NK-92 (cell line): ENCODE data around the gene INPP5A.
"Not testable (repeated sequence)": the region's sequence is repeated elsewhere in the genome, so short reads cannot be mapped to it uniquely, and the experiment has no call there.

Experiments used
- DNase-seq: peaks from one replicate; lab custom pipeline; 2025; ENCODE audit not compliant: unreplicated experiment; lab: John Stamatoyannopoulos, UW

The INPP5A gene

DNA sequence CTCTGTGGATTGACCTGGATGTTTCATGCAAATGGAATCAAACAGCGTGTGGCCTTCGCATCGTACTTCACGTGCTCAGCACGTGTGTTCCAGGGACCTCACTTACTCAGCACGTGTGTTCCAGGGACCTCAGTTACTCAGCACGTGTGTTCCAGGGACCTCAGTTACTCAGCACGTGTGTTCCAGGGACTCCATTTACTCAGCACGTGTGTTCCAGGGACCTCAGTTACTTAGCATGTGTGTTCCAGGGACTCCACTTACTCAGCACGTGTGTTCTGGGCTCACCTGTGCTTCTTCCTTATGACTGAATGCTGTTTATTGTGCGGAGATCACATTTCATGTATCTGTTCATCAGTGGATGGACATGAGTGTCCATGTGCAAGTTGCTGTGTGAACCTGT is 22.0 kb downstream of the INPP5A start:
- DNase-seq = no peak

DNA sequence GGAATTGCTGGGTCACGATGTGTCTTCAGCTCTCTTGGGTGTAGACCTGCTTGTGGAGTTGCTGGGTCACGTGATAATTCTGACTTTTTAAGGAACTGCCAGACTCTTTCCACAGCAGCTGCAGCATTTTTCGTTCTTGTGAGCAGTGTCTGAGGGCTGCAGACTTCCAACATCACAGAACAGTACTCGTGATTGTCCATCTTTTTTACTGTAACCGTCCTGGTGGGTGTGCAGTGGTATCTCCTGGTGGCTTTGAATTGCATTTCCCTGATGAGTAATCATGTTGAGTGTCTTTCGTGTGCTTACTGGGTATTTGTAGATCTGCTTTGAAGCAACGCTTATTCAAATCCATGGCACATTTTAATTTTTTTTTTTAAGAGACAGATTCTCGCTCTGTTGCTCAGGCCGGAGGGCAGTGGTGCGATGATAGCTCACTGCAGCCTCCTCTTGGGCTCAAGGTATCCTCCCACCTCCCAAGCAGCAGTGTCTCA is 22.7 kb downstream of the INPP5A start:
- DNase-seq = no peak

DNA sequence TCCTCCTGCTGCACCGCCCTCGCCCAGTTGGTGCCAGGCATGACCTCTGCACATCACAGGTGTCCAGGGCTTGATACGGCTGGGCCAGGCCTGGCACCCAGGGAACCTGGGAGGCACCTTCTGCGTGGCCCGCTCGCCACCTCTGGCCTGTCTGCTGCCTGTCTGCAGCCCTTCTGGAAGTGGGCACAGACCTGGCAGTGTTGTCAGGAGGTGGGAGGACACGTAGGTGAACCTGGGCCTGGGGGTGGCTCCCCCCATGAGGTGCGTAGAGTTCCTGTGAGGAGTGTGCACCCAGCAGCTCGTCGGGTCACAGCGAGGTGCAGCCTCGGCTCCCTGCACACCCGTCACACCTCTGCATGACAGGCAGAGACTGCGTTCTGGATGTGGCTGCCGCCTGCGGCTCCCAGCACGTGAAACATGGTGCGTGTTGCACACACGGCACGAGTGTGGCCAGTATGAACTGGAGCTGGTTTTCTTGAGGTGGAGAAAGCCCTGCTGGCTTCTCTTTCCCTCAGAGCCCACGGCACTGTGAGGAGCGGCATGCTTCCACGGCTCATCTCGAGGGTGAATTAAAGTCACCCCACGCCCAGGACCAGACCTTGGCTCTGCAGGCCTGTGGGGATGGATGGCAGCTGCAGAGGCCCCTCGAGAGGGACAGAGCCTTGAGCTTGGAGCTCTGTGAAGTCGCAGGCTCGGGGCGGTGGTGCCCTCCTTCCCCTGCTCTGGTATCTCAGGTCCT is 24.8 kb downstream of the INPP5A start:
- DNase-seq = no peak

DNA sequence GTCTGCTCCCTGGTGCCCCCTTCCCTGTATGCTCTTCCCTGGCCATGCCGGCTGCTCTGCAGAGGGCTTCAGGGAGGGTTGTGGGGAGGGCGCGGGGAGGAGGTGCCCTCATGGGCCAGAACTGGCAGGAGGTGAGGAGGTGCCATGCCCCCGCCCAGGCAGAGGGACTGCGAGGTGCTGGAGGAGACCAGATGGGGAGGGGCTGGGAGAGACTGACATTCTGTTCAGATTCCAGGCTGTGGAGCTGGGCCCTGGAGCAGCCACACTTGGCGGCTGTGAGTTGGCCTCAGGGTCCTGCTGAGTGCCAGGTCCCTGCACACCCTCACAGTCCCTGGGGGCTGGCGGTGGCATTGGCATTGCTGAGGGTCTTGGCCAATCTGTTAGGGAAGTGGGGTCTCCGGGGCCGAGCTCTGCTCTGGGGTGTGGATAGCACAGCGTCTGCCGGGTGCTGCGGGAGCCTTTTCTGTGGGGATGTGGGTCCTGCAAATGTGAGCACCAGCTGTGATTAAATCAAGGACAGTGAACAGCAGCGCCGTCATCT is 25.4 kb downstream of the INPP5A start:
- no peak for DNase-seq

DNA sequence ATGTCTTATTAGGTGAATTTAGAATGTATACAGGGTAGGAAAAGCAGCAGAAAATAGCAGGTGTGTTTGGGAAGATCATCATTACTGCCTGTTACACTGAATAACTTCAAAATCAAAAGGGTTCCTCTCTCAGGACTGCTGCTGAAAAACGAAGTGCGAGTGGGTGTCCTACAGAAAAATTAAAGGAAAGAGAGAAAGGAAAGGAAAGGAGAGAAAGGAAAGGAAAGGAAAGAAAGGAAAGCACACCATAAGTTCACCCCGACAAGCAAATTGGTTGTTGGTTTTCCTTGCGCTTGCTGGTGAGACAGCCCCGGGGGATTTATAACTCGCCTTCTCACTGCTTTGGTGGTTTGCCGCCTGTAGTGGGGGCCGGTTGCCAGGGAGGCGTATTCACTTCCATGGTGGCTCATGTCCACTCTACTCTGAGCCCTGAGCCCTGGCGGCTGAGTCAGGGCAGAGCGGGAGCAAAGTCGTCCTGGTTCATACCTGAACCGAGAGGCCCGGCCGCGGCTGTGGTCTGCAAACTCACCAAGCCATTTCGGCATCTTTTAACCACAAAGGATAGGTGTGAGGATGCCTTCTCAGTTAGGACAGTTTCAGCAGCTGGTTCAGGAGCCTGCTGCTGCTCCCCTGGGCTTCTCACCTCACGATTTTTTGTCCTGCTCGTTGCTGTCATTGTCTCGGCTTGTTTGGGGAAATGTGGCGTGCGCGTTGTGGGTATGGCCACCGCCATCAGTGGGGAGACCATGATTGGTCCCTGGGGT is 26.1 kb downstream of the INPP5A start:
- no peak for DNase-seq

DNA sequence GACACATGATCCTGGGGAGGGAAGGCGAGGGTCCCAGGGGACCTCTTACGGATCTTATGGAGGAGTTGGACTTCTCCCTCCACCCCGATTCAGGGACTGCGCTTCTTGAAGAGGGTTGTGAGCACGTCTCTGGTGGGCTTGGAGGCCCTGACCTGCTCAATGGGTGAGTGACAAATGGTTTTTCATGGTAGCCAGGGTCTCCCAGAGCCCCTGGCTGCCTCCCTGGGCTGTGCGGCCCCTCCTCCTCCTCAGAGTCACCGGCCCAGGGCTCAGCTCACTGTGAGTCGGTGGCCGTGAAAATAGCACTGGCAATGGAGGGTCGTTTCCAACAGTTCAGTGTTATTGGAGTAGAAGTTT is 26.6 kb downstream of the INPP5A start:
- no peak for DNase-seq

DNA sequence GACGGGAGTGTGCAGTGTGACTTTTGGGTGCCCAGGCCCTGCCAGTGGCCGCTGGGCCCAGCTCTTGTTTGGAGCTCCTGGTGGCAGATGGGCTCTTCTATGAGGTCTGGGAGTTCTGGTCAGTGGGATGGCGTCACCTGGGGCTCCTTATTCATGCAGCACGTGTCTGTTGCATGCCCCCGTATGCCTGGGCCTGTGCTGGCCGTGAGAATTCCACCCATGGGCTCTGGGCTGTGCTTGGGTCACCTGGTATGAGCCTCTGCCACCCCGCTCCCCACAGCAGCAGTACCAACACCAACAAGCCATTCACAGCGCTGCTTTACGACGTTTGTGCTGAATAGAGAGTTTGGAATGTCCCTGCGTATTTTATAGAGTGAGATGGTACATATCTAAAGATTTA is 27.1 kb downstream of the INPP5A start:
- no peak for DNase-seq

DNA sequence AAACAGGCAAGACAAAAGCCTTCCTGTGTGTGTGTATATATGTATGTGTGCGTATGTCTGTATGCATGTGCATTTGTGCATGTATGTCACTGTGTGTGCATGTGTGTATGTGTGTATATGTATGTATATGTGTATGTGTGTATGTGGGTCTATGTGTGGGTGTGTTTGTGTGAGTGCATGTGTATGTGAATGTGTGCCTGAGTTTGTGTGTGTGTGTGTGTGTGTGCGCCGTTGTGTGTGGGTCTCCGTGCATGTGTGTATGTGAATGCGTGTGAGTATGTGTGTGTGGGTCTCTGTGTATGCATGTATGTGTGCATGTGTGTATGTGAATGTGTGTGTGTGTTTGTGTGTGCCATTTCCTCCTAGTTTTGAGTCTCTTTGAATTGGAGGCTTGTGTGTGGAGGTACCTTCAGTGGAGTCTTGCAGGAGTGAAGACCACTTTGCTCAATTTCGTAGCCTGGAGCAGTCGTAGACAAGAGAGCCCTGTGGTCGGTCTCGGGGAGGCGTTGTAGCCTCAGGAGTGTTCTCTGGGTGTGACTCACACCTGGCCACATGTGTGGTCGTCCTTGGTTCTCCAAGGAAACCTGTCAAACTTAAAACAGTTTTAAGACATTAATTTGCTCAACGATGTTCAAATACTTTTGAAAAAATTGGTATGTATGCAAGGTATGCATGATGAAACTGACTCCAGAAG is 28.1 kb downstream of the INPP5A start:
- DNase-seq = no peak

DNA sequence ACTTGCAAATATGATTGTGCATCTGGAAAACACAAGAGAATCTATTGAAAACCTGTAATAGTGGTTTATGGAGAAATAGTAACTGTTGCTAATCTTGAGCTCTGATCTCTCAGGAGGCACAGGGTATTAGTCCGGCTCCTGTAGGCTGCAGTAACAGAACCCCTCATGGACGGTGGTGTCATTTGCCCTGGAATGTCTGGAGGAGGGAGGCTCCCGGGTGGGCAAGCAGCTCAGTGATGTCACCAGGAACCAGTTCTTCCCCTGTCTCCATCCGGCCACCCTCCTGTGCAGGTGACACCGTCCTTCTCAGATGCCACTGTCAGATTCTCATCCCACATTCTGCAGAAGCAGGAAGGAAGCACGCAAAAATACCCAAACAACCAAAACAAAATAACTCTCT is 29.3 kb downstream of the INPP5A start:
- no peak for DNase-seq

DNA sequence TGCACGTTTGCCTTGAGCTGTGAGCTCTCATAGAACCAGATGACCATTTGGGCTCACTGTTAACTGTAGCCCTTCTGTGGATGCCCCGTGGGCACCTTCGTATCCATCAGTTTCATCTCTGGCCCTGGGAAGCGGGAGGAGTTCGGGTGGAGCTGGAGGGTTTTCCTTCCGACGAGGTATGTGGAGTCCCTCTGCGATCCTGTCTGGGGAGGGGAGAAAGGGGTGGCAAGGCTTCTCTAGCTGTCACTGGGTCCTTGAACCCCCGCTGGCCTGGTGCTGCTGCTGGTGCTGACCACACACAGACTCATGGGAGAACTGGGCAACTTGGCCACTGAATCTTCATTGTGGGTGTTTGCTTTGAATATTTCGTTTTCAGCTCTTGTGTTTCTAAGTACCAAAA is 32.7 kb downstream of the INPP5A start:
- DNase-seq = no peak

DNA sequence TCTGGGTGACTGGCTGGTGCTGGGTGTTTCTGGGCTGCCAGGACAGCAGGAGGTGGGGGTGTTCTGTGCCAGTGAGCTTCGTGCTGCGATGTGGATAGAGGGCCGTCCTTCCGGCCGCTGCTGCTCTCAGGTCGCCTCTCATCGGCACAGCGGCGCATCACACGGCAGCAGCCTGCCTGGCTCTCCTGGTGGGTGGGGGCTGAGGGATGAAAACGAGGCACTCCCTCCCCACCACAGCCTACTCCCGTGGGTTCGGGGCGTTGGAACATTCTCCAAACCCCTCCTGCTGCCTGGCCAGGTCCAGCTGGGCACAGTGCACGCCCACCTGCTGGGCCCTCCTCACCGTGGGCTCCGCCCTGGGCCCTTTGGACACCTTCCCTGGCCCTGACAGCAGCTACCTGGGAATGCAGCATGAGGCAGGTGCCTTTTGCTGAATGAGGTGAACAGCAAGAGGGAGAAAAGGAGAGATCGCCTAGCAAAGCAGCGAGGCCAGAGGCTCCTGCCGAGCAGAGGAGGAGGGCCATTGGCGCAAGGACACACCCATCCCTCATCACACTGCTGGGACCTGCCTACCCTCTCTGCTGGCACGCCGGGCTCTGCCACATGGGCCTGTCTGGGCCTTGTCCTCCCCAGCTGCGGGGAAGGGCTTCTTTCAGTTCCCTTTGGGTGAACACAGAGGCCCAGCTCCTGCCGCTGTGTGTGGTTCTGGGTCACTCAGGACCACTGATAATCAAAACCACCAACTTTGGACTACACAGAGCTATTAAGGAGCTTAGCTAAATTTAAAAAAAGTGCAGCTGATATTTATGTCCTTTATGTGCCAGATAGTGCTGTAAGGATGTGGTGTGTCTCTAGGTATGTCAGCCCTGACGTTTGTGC is 33.4 kb downstream of the INPP5A start:
- DNase-seq = no peak

DNA sequence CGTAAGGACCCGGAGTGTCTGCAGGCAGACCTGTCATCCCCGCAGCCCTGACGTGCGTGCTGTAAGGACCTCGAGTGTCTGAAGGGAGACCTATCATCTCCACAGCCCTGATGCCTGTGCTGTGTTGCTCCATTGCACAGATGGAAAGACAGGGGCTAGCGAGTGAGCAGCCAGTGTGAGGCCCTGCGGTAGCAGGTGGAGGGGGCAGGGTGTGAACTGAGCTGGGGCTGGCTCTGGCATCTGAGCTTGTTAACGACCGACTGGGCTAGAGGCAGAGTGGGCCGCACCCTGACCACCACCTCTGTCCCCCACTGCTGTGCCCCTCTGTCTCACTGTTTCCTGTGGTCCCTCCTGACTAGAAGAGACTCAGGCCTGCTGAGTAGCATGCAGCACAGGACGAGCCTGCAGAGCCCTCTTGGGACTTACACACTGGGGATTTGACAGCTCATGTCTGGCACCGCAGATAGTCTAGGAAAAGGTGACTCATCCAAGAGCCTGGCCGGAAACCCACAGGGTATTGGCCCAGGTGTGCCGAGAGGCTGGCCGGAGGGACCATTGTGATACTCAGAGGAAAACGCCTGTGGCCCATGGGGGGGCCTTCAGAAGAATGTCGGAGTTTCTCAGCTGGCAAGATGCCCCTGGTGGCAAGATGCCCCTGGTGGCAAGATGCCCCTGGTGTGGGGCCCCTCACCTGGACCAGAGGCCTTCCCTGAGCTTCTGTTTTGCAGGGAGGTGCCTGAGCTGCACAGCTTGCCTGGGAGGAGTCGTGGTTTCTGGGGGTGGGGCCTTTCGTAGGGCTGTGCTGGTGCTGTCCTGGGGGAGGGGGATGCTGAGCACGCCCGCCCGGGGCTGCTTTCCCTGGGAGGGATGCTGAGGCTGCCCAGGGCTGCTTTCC is 34.3 kb downstream of the INPP5A start:
- DNase-seq = no peak

DNA sequence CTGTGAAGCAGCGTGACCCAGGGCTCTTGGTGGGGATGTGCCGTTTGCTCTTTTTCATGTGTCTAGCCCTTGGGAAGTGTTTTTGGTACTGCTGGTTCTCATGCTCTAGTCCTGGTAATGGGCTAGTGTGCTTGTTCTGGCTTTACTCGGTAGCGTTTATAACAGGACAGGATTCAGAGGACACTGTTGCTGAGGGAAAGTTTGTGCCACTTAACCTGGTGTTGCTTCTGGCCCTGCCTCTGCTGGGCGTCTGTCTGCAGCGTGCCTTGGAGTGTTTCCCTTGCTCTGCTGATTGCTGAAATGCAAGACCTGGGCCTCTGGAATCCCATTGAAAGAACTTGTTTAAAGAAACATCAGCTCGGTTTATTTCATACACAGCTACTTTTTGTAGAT is 35.0 kb downstream of the INPP5A start:
- DNase-seq = no peak

DNA sequence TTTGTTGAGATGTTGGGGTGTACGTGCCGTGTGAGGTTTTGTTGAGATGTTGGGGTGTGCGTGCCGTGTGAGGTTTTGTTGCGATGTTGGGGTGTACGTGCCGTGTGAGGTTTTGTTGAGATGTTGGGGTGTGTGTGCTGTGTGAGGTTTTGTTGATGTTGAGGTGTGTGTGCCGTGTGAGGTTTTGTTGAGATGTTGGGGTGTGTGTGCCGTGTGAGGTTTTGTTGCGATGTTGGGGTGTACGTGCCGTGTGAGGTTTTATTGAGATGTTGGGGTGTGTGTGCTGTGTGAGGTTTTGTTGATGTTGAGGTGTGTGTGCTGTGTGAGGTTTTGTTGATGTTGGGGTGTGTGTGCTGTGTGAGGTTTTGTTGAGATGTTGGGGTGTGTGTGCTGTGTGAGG is 35.4 kb downstream of the INPP5A start:
- DNase-seq = not testable (repeated sequence)

DNA sequence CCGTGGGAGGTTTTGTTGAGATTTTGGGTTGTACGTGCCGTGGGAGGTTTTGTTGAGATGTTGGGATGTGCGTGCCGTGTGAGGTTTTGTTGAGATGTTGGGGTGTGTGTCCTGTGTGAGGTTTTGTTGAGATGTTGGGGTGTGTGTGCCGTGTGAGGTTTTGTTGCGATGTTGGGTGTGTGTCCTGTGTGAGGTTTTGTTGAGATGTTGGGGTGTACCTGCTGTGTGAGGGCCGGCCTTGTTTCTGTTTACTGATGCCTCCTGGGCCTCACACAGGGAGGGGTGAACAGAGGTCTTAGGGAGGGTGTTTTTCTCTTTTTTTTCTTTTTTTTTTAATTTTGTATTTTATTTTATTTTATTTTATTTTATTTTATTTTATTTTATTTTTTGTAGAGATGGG is 36.7 kb downstream of the INPP5A start:
- DNase-seq = no peak

DNA sequence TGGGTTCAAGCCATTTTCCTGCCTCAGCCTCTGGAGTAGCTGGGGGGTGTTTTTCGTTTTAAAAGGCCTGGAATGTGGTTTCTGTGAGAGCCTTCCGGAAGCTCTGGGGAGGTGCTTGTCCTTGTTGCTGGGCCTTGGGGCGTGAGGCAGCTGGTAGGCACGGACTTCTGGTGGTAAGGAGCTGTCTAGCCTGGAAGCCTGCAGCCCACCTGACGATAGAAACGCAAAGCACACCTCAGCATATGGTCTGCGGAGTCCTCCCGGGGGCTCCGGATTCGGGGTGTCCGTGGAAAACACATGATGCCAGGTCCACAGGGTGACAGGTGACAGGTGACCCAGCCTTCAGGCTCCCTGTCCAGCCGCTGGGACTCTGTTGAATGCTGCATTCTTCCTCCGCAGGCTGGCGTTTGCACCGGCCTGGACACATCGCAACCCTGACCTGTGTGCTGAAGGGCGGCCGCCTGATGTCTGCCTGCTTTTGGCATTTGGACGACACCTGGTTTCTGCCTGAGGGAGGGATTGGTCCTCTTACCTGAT is 37.3 kb downstream of the INPP5A start:
- DNase-seq = no peak

DNA sequence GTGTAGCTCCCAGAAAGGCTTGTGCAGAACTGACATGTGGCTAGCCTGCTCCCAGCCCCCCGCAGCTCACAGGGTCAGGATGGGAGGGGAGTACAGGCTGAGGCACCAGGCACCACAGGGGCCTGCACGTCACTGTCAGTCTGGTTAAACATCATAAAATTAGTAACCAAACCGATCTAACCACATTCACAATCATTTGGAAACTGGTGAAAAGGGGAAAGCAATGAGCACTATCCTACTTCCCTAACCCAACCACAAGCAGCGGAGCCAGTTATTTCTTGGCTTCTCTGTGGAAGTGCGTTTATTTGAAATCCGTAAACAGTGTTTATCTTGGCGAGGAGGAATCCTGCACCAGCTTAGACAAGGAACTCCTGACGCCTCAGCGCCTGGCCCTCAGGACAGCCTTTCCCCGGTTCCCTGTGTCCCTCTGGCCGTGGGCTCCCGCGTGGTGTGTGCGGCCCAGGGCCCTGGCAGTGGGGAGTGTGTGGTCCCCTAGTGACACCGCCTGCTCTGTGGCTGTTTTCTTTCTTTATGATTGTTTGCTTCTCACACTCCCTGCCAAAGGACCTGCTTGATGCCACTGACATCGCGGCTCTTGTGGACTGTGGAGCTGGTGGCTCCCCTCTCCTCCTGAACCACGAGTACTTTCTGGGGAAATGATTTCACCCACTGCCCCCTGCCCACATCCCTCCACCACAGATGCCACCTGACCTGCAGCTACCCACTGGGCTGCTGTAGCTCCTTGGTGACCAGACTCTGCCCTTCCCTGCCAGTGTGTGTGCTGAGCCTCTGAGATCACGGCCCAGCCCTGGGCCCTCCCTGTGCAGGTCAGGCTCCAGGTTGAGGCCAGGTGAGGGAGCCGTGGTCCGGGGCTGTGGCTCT is 38.0 kb downstream of the INPP5A start:
- DNase-seq = no peak

DNA sequence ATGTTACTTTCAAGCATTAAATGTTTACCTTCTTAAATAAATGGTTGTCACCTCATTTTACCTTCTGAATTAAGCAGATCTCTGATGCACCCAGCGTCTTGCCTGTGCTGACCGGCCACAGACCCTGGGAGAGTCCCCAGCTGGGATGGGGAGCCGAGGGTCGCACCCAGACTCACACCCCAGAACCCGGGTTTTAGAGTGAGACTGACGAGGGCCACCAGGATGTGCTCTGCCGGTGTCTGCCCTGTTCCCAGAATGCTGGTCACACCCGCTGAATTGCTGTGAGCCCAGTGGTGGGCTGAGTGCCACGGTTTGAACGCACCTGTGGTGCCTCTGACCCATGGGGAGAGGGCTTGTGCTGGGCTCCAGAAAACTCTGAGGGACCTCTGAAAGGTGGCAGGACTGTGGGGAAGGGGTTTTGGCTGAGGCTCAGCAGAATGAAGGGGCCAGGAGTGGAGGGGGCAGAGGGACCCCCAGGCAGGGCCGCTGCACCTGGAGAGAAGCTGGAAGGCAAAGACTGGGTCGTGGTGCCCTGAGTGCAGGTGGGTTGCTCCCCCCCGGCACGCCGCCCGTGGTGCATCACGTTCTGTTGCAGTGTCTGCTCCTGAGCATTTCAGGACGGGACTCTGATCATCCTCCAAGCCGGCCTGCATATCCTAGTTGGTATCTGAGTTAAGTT is 39.2 kb downstream of the INPP5A start:
- no peak for DNase-seq
